Large intestine (tissue), 3 donors: ENCODE data around the gene OAT. TPM values are rescaled to one million over a fixed set of nuclear protein-coding genes. Genes with fewer than 3 reads are reported as not detected.
"Not testable (repeated sequence)": the region's sequence is repeated elsewhere in the genome, so short reads cannot be mapped to it uniquely, and the experiment has no call there.

Experiments used
- DNase-seq, 2 donors: peaks; one replicate each; pipeline versions ENCODE4 v3.0.0 to v3.0.0-alpha.2; 2013
- H3K27ac ChIP-seq: one replicate; pipeline ENCODE4 v1.5.1; 2013; ENCODE audit warnings: low read length
- H3K27me3 ChIP-seq: 2 replicates; pipeline ENCODE4 v1.6.1; 2013; ENCODE audit warnings: low read length; ENCODE audit not compliant: control insufficient read depth, insufficient read depth
- H3K36me3 ChIP-seq: 2 replicates; pipeline ENCODE4 v1.6.1; 2013; ENCODE audit warnings: low read length; ENCODE audit not compliant: control insufficient read depth, insufficient read depth
- H3K4me1 ChIP-seq: one replicate; pipeline ENCODE4 v1.6.1; 2013; ENCODE audit warnings: low read length; ENCODE audit not compliant: control insufficient read depth, insufficient read depth
- H3K4me3 ChIP-seq: one replicate; pipeline ENCODE4 v1.5.1; 2013; ENCODE audit warnings: low read length
- H3K9me3 ChIP-seq: one replicate; pipeline ENCODE4 v1.6.1; 2013; ENCODE audit warnings: mild to moderate bottlenecking, low read depth, low read length, moderate library complexity; ENCODE audit not compliant: control insufficient read depth
- WGBS: methylation state at CpG from one replicate; pipeline ENCODE4 v1.1.5; 2013; ENCODE audit warnings: low lambda C conversion rate; ENCODE audit not compliant: insufficient coverage; 5-methylcytosine and 5-hydroxymethylcytosine counted together
- polyA plus RNA-seq: library from polyadenylated mRNA; unstranded; fragments of 120-200 nt; gene quantifications from one replicate; pipeline ENCODE4 v1.2.1, GENCODE V29; 2013

Gene OAT
- polyA plus RNA-seq, 1 donor, result 1,580 TPM

- H3K36me3 ChIP-seq, result no peaks in the 10 kb centered on the region
- no peak overlapping the region for H3K4me3 ChIP-seq
- H3K27me3 ChIP-seq, result no peaks in the 10 kb centered on the region
- H3K4me1 ChIP-seq, result peaks cover 3% of the 10 kb centered on the region
- H3K9me3 ChIP-seq, result no peaks in the 10 kb centered on the region
- DNase-seq, result peak; percentile 23 to 49
- no CpG with 5 or more reads among the region's 4 CpGs for WGBS
- no peak overlapping the region for H3K27ac ChIP-seq
Measured at GRCh38 chr10:124369986-124370385, 48.7 kb downstream of the OAT start.

DNA sequence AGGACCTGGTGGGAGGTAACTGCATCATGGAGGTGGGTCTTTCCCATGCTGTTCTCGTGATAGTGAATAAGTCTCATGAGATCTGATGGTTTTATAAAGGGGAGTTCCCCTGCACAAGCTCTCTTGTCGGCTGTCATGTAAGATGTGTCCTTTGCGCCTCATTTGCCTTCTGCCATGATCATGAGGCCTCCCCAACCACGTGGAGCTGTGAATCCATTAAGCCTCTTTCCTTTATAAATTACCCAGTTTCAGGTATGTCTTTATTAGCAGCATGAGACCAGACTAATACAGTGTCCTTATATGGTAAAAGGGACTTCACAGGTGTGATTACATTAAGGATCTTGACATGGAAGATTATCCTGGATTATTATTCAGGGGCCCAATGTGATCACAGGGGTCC is 49.2 kb downstream of the OAT start:
- H3K36me3 ChIP-seq, DNase-seq, H3K4me3 ChIP-seq, H3K27me3 ChIP-seq, H3K27ac ChIP-seq, H3K4me1 ChIP-seq, H3K9me3 ChIP-seq: not testable (repeated sequence)
- 50% methylated on average over 2 of the region's 4 CpGs for WGBS

DNA sequence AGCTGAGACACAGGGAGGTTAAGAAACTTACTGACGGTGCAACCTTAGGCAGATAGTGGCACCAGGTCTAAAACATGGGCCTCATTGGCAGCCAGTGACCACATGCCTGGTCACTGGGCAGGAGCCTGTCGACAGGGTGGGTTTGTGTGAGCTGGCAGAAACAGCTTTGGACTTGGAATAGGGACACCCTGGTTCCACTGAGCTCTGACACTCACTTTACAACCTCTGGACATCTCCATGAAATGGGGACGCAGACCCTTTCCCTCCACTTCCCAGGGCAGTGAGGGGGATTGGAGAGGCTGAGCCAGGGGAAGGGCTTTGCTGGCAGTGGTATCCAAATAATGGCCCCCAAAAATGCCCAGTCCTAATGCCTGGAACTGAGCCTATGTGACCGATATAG is 49.7 kb downstream of the OAT start:
- Histone ChIP-seq H3K9me3 (no peaks in the 10 kb centered on the region), H3K27ac (no peak overlapping the region), H3K36me3 (no peaks in the 10 kb centered on the region), H3K4me1 (peaks cover 4% of the 10 kb centered on the region), H3K4me3 (no peak overlapping the region), H3K27me3 (no peaks in the 10 kb centered on the region)
- no CpG with 5 or more reads among the region's 4 CpGs for WGBS
- no peak for DNase-seq

DNA sequence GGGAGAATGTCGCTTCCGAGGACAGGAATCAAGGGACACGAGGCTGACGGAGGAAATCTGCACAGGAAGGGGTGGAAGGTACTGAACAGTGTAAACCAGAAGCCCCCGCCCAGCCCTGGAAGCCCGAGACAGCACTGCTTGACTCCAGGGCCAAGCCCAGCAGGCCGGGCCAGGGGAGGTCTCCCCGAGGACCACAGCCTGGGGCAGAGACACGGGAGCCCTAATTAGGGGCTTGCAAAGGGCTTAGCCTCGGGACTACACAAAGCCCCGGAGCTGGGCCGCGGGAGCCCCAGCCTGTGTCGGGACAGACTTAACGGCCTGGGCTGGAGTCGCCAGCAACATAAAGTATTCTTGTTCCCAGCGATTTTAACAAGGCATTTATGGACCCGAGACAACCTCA is 50.8 kb downstream of the OAT start:
- Histone ChIP-seq H3K9me3 (no peaks in the 10 kb centered on the region), H3K36me3 (no peaks in the 10 kb centered on the region), H3K27me3 (no peaks in the 10 kb centered on the region), H3K4me1 (peaks cover 4% of the 10 kb centered on the region), H3K4me3 (no peak overlapping the region), H3K27ac (no peak overlapping the region)
- no peak for DNase-seq
- WGBS, result no CpG with 5 or more reads among the region's 18 CpGs

GRCh38 chr10:124367414-124367813 is 51.3 kb downstream of the OAT start:
- no peaks in the 10 kb centered on the region for H3K36me3 ChIP-seq
- no peak overlapping the region for H3K4me3 ChIP-seq
- no CpG with 5 or more reads among the region's 4 CpGs for WGBS
- no peaks in the 10 kb centered on the region for H3K27me3 ChIP-seq
- H3K9me3 ChIP-seq, result no peaks in the 10 kb centered on the region
- peaks cover 4% of the 10 kb centered on the region for H3K4me1 ChIP-seq
- H3K27ac ChIP-seq, result no peak overlapping the region
- no peak for DNase-seq

- Histone ChIP-seq H3K4me1 (peaks cover 4% of the 10 kb centered on the region), H3K9me3 (no peaks in the 10 kb centered on the region), H3K4me3 (no peak overlapping the region), H3K36me3 (no peaks in the 10 kb centered on the region), H3K27ac (no peak overlapping the region), H3K27me3 (no peaks in the 10 kb centered on the region)
- no peak for DNase-seq
- WGBS, result no CpG with 5 or more reads among the region's 7 CpGs
Measured at GRCh38 chr10:124366825-124367224, 51.9 kb downstream of the OAT start.

DNA sequence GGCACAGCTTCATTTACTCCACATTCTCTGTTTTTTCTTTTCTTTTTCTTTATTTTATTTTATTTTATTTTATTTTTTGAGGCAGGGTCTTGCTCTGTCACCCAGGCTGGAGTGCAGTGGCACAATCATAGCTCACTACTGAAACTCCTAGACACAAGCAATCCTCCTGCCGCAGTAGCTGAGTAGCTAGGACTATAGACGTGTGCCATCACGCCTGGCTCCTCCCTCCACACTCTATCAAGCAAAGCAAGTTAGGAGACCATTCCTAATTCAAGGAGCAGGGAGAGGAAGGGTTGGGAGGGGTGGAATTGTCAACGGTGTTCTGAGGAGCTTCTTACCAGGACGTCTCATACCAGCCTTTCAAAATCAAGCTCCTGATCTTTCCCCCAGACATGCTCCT is 52.4 kb downstream of the OAT start:
- DNase-seq, result no peak
- H3K4me1 ChIP-seq, result peaks cover 4% of the 10 kb centered on the region
- H3K4me3 ChIP-seq, result no peak overlapping the region
- H3K36me3 ChIP-seq, result no peaks in the 10 kb centered on the region
- H3K27me3 ChIP-seq, result no peaks in the 10 kb centered on the region
- H3K27ac ChIP-seq, result no peak overlapping the region
- H3K9me3 ChIP-seq, result no peaks in the 10 kb centered on the region
- no CpG with 5 or more reads among the region's 5 CpGs for WGBS

DNA sequence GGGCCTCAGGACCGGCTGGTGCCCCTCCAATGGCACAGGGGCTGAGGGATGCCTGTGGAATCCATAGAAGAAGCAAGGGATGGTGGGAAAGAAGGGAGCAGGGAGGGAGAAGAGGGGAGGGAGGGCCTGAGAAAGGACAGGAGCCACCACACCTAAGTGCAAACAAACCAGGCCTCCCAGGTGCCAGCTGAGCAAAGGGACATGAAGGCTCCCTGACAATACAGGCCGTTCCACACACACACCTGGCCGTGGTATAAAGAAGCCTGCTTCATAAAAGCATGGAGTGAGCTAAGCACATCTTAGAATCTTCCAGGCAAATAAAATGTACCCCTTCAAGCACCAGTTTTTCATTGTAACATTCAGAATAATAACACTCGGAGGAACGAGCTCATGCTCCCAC is 54.0 kb downstream of the OAT start:
- H3K36me3 ChIP-seq, result no peaks in the 10 kb centered on the region
- no peak overlapping the region for H3K27ac ChIP-seq
- H3K27me3 ChIP-seq, result no peaks in the 10 kb centered on the region
- no CpG with 5 or more reads among the region's 5 CpGs for WGBS
- no peak overlapping the region for H3K4me3 ChIP-seq
- H3K9me3 ChIP-seq, result no peaks in the 10 kb centered on the region
- DNase-seq, result no peak
- H3K4me1 ChIP-seq, result peaks cover 4% of the 10 kb centered on the region

DNA sequence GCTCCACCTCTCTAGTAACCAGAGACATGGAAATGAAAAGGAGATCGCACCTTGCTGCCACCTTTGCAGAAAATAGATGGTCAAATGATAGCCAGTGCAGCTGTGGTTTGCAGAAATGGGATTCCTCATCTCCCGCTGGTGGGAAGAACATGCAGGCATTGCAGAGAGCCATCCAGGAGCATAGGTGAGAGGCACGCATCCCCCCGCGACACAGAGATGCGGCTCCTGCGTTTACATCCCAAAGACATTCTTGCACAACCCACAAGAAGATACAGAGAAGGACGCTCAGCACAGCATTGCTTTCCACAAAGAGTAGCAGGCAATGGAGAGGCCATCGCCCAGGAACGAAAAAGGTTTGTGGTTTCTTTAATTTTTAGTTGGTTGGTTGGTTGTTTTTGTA is 56.2 kb downstream of the OAT start:
- Histone ChIP-seq H3K4me1 (peaks cover 4% of the 10 kb centered on the region), H3K27ac (no peak overlapping the region), H3K36me3 (no peaks in the 10 kb centered on the region), H3K27me3 (no peaks in the 10 kb centered on the region), H3K4me3 (no peak overlapping the region), H3K9me3 (no peaks in the 10 kb centered on the region)
- WGBS, result 40% methylated on average over 1 of the region's 10 CpGs
- no peak for DNase-seq

DNA sequence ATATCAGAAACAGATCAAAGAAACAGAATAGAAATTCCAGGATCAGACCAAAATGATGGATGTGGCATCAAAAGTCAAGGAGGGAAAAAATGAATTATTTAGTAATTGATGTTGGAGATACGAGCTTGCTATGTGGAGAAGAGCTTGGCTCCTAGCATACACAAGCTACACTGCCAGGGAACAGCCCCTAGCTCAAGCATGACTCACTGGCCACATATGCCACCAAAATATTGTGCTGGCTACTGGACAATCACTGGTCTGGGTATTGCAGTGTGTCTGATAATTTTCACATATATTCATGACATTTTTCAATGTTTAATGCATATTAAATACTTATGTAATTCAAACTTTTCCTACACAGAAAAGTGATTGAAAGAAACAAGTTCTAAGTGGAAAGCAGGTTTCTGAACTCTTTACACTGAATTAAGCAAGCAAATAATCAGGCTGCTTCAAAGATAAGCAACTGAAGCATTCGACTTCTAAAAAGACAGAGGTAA is 59.3 kb downstream of the OAT start:
- Histone ChIP-seq H3K4me1 (peaks cover 4% of the 10 kb centered on the region), H3K27me3 (no peaks in the 10 kb centered on the region), H3K27ac (no peak overlapping the region), H3K9me3 (no peaks in the 10 kb centered on the region), H3K36me3 (no peaks in the 10 kb centered on the region), H3K4me3 (no peak overlapping the region)
- 50% methylated on average over 1 of the region's 2 CpGs for WGBS
- DNase-seq, result no peak

DNA sequence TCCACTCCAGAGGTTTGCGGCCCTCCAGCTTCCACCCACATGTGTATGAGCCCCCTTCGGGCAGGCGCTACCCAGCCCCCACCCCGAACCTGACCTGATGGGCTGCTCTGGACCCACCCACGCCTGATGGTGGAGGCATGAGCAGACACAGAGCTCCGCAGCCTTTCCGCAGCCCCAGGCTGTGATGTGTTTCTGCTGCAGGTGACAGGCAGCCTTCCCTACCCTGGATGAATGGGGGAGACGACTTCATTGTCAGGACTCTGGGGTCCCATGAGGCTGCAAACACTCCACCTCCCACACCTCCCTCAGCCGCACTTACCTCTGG is 61.2 kb downstream of the OAT start:
- Histone ChIP-seq H3K4me3 (no peak overlapping the region), H3K27me3 (no peaks in the 10 kb centered on the region), H3K4me1 (peaks cover 5% of the 10 kb centered on the region), H3K27ac (no peak overlapping the region), H3K9me3 (no peaks in the 10 kb centered on the region), H3K36me3 (no peaks in the 10 kb centered on the region)
- DNase-seq, result no peak
- no CpG with 5 or more reads among the region's 9 CpGs for WGBS
